Muscle of leg (tissue), 11 donors: ENCODE measurements around the gene DNAI4. TPM values are rescaled to one million over a fixed set of nuclear protein-coding genes. Genes with fewer than 3 reads are reported as not detected.

Source experiments
- DNase-seq: peaks from one replicate; pipeline ENCODE4 v3.0.0; 2013
- H3K27ac ChIP-seq: one replicate; pipeline ENCODE4 v1.5.1; 2013; ENCODE audit warnings: mild to moderate bottlenecking, low read length, control low read depth
- H3K27me3 ChIP-seq: one replicate; pipeline ENCODE4 v1.6.1; 2013; ENCODE audit warnings: low read length; ENCODE audit not compliant: control insufficient read depth, insufficient read depth
- H3K36me3 ChIP-seq: one replicate; pipeline ENCODE4 v1.6.1; 2013; ENCODE audit warnings: low read length; ENCODE audit not compliant: control insufficient read depth, insufficient read depth
- H3K4me1 ChIP-seq: one replicate; pipeline ENCODE4 v1.6.1; 2013; ENCODE audit warnings: low read length; ENCODE audit not compliant: control insufficient read depth, insufficient read depth
- H3K4me3 ChIP-seq: one replicate; pipeline ENCODE4 v1.5.1; 2013; ENCODE audit warnings: low read length, control low read depth
- H3K9me3 ChIP-seq: replicated peaks from 2 replicates; pipeline ENCODE4 v1.6.1; 2013; ENCODE audit warnings: low read depth, low read length; ENCODE audit not compliant: control insufficient read depth
- WGBS: methylation state at CpG from one replicate; pipeline ENCODE4 v1.1.5; 2013; ENCODE audit warnings: missing lambda C conversion rate; ENCODE audit not compliant: insufficient coverage; 5-methylcytosine and 5-hydroxymethylcytosine counted together
- polyA plus RNA-seq, 8 donors: library from polyadenylated mRNA; unstranded; fragments of 120-200 nt; gene quantifications; one replicate each; pipeline versions ENCODE4 v1.2.1 to v1.2.3, GENCODE V29; 2013; ENCODE audit warnings: inconsistent platforms in 1 of 8, low replicate concordance in 1 of 8; ENCODE audit not compliant: insufficient read length in 8 of 8, insufficient read depth in 1 of 8
- total RNA-seq: library from RNA; stranded (reverse); fragments of 120-200 nt; gene quantifications from one replicate; pipeline ENCODE4 v1.2.4, GENCODE V29; 2013

DNAI4 gene
- total and polyA plus RNA-seq, 9 donors = 2.1 to 9.2 (median 3.3) TPM

DNA sequence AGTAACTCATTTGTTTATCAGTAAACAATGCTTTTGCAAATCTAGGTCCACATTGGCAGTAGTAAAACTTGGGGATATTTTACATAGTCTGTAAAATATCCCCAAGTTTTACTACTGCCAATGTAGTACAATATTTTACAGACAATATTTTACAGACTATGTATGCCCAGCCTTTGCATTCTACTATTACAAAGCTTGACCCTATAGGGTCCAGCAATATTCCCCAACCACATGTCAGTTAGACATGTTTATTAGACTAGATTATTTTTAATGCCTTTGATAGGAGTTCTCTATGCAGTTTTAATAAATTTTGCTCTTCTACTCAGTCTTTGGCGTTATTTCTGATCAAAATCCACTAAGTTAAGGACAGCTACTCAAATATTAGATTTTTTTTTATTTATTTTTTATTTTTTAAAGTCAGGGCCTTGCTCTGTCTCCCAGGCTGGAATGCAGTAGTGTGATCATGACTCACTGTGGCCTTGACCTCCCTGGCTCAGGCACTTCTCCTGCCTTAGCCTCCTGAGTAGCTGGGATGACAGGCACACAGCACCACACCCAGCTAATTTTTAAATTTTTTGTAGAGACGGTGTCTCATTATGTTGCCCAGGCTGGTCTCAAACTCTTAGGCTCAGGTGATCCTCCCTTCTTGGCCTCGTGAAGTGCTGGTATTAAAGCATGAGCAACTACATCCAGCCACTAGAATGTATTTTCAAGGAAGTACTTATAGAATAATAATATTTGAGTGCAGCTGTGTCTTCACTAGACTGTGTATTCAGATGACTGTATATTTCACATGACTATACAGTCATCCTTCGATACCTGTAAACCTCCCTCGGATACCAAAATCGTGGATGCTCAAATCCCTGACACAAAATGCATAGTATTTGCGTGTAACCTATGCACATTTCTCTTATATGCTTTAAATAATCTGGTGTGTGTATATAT lies 19.9 kb upstream of the DNAI4 start:
- Histone ChIP-seq H3K27me3 (no peaks in the 10 kb centered on the region), H3K9me3 (no peaks in the 10 kb centered on the region), H3K36me3 (peaks cover 14% of the 10 kb centered on the region), H3K4me1 (no peaks in the 10 kb centered on the region), H3K27ac (no peak overlapping the region), H3K4me3 (no peak overlapping the region)
- no CpG with 5 or more reads among the region's 7 CpGs for WGBS
- no peak for DNase-seq

DNA sequence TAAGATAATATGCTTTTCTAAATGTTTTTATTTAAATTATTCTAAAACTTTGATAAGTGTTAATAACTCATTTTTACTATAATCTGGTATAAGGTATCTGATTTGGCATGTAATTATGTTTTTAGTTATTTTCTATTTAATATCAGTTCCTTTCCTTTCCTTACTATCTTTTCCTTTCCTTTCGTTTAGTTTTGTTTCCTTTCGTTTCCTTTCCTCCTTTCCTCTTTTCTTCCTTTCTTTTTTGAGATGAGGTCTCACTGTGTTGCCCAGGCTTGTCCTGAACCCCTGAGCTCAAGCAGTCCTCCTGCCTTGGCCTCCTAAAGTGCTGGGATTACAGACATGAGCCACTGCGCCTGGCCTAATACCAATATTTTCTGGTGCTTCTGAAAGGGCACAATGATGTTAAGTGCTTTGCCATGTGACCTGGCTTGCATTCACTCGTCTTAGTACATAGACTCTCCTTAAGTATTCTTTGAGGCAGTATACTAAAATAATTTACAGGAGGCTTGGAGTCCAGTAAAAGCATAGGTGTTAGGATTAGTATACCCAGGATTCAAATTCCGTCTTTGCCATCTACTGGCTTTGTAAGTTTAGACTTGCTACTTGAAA lies 18.8 kb upstream of the DNAI4 start:
- Histone ChIP-seq H3K27ac (no peak overlapping the region), H3K4me3 (no peak overlapping the region), H3K9me3 (no peaks in the 10 kb centered on the region), H3K36me3 (peaks cover 11% of the 10 kb centered on the region), H3K27me3 (no peaks in the 10 kb centered on the region), H3K4me1 (no peaks in the 10 kb centered on the region)
- WGBS = 80% methylated on average over 2 of the region's 5 CpGs
- DNase-seq = peak; percentile 4

DNA sequence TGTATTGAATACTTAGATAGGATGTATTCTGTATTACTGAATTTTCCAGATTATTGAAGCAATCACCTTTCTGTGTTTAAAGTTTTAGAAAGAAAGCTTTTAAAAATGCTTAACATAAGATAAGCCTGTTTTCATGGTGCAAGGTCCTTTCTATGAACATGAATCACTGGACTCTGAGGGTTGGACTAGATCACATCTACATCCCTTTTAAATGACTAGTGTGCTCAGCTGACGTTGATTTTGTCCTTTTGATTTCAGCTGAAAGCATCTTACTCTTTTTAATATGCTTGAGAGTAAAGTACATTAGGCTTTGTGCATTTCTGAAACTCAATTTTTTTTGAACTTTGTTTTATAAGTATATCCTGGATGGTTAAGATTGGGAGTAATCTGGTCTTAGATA lies 16.3 kb upstream of the DNAI4 start:
- WGBS = no CpG with 5 or more reads among the region's 1 CpG

DNA sequence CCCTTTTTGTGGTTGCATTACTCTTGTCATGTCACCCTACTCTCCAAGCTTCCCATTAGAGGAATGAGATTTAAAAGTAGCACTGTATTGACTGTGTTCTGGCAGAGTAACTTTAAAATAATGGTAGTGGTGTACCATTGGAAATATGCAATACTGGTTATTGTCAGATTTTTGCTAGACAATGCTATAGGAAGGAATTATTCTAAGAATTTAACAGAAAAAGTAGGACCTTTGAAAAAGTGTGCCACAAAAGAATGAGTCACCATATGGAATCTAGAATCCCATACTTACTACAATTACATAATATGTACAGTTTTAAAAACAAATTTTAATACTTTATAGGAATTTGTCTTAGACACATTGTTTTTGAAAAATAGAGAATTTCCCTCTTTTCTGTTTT lies 14.0 kb upstream of the DNAI4 start:
- no peak overlapping the region for H3K4me3 ChIP-seq
- no peak for DNase-seq
- no peaks in the 10 kb centered on the region for H3K36me3 ChIP-seq
- H3K4me1 ChIP-seq = peaks cover 3% of the 10 kb centered on the region
- no peaks in the 10 kb centered on the region for H3K9me3 ChIP-seq
- no peaks in the 10 kb centered on the region for H3K27me3 ChIP-seq
- no peak overlapping the region for H3K27ac ChIP-seq

More for the DNA sequence above, 16.3 kb upstream of the DNAI4 start:
- no peak for DNase-seq
- no peaks in the 10 kb centered on the region for H3K9me3 ChIP-seq
- H3K27ac ChIP-seq = no peak overlapping the region
- peaks cover 4% of the 10 kb centered on the region for H3K36me3 ChIP-seq
- H3K27me3 ChIP-seq = no peaks in the 10 kb centered on the region
- H3K4me1 ChIP-seq = no peaks in the 10 kb centered on the region
- H3K4me3 ChIP-seq = no peak overlapping the region

DNA sequence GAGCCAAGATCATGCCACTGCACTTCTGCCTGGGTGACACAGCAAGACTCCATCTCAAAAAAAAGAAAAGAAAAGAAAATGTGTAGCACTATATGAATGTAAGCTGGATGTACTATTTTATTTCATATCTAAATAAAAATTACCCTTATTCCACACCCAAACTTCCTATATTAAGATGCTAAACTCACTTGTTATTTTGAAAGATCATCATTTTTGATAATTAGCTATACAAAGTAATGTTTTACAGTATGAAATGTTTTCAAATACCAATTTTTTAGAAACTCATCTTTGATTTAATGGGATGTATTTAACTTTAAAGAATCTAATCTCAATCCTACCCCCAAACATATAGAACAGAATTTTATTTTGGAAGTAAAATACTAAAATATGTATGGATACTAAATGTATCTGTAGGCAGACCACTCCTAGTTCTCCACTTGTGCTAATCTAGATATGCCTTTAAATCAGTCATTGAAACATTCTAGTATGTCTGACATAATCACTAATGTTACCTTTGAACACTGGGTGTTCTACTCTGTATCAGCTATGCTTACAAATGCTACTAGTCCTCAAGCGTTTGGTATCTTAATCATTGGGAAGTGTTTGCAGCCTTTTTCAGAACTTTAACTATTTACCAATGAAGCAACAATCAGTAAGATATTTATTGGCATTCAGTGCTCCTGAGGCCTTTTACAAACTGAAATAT lies 13.0 kb upstream of the DNAI4 start:
- H3K4me3 ChIP-seq = no peak overlapping the region
- H3K27me3 ChIP-seq = no peaks in the 10 kb centered on the region
- no peaks in the 10 kb centered on the region for H3K9me3 ChIP-seq
- DNase-seq = no peak
- no peak overlapping the region for H3K27ac ChIP-seq
- WGBS = no CpG with 5 or more reads among the region's 1 CpG
- H3K36me3 ChIP-seq = no peaks in the 10 kb centered on the region
- H3K4me1 ChIP-seq = peaks cover 3% of the 10 kb centered on the region

DNA sequence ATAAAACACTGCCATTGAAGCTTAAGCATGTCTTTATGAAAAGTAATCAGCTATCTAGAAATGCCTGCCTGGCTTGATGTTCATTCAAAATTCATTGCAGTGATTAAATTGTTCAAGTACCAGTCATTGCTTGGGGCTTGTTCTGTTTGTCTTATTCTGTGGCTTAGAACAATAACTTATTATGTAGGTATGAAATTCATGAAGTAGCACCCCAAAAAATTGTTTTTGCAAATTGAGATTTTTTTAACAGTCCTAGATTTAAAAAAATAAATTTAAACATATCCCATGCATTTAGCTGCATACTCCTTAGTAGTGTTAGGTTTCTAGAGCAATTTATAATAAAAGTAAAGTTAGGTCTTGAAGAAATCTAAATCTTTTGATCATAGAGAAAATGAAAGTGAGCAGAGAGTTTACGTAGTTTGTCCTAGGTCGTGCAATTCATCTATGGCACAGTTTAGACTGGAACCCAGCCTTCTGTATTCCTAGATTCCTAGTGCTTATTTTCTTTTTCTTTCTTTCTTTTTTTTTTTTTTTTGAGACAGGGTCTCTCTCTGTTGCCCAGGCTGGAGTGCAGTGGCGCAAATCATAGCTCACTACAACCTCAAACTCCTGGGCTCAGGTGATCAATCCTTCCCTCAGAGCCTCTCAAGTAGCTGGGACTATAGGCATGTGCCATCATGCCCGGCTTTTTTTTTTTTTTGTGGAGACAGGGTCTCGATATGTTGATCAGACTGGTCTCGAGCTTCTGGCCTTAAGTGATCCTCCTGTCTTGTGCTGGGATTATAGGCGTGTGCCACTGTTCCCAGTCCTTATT lies 9.4 kb upstream of the DNAI4 start:
- H3K27ac ChIP-seq = no peak overlapping the region
- H3K27me3 ChIP-seq = no peaks in the 10 kb centered on the region
- no peaks in the 10 kb centered on the region for H3K9me3 ChIP-seq
- DNase-seq = no peak
- H3K4me1 ChIP-seq = peaks cover 5% of the 10 kb centered on the region
- H3K36me3 ChIP-seq = no peaks in the 10 kb centered on the region
- no CpG with 5 or more reads among the region's 7 CpGs for WGBS
- H3K4me3 ChIP-seq = no peak overlapping the region

DNA sequence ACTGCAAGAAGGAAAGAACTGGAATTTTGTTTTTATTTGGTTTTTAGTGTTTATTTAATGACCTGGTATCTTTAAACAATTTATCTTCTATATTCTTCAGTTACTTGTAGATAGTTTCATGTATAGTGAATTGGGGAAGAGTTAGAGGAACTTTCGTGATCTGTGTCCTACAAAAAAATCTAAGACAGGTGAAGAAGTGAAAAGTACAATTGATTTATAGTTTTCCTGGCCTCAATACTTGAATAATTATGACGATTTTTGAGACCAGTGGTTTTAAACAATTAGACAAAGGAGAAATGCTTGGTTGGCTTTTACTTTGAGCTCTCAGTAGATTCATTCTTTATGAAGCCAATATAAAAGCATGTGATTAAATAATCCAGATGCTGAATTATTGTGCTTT lies 7.6 kb upstream of the DNAI4 start:
- DNase-seq = no peak
- no peaks in the 10 kb centered on the region for H3K27me3 ChIP-seq
- WGBS = no CpG with 5 or more reads among the region's 2 CpGs
- H3K4me1 ChIP-seq = peaks cover 5% of the 10 kb centered on the region
- no peak overlapping the region for H3K27ac ChIP-seq
- no peaks in the 10 kb centered on the region for H3K36me3 ChIP-seq
- no peaks in the 10 kb centered on the region for H3K9me3 ChIP-seq
- no peak overlapping the region for H3K4me3 ChIP-seq

DNA sequence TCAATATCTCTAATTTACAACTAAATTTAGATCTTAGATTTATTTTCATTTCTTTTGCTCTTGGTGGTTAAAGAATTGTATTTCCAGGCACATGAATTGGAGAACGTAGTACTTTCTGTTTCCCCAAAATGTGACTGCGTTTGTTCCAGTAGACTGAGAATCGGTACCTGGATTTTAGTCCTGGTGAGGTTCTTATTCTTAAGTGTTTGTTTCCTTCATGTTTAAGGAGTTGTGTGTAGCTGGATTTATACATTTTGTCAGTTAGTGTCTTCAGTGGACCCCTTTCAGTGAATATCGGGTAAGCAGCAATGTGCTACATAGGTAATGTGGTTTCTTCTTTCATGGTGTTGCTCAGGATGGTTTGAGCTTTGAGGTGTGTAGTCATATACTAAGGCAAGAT lies 6.9 kb upstream of the DNAI4 start:
- 20% methylated on average over 2 of the region's 4 CpGs for WGBS
- no peaks in the 10 kb centered on the region for H3K36me3 ChIP-seq
- peak overlapping the region; percentile 97 for H3K27ac ChIP-seq
- peaks cover 5% of the 10 kb centered on the region for H3K4me1 ChIP-seq
- H3K9me3 ChIP-seq = no peaks in the 10 kb centered on the region
- peak; percentile 3 for DNase-seq
- peak overlapping the region; percentile 87 for H3K4me3 ChIP-seq
- no peaks in the 10 kb centered on the region for H3K27me3 ChIP-seq

DNA sequence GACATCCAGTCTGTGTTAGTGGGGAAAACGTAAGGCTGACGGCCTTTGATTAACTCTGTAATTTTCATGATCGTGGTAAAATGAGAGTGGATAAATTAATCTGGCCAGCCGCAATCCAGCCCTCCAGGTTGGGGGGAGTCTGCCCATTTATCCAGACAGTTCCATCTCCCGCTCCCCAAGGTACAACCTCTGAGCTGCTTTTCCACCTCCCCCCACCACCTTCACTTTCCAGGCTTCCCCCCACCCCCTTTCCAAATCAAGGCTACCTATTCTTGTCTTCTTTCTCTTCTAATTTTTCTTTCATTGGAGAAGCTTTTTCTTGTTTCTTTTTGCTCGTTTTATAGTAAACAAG lies 6.1 kb upstream of the DNAI4 start:
- Histone ChIP-seq H3K36me3 (no peaks in the 10 kb centered on the region), H3K4me1 (peaks cover 8% of the 10 kb centered on the region), H3K4me3 (peak overlapping the region; percentile 87), H3K27me3 (no peaks in the 10 kb centered on the region), H3K27ac (peak overlapping the region; percentile 97), H3K9me3 (no peaks in the 10 kb centered on the region)
- WGBS = 0% methylated on average over 1 of the region's 6 CpGs
- no peak for DNase-seq
